ENCODE results near the gene UNC5CL. TPM values are rescaled to one million over a fixed set of nuclear protein-coding genes. Genes with fewer than 3 reads are reported as not detected.

UNC5CL gene
- total and polyA plus RNA-seq, 2 donors (not counting 1 experiment from before 2014, with no cell fraction given) = 4.5 to 4.7 TPM

GRCh38 chr6:40990301-40990700 is 48.7 kb downstream of the UNC5CL start:
- ATAC-seq (ENCODE audit: low read depth) = no peak
- Histone ChIP-seq H4K20me1 (ENCODE audit: control insufficient read depth, insufficient read depth, low read length, poor library complexity, severe bottlenecking) (no peaks in the 10 kb centered on the region), H3K4me2 (replicated peaks; ENCODE audit: low read depth, low read length, poor library complexity, severe bottlenecking) (no peak overlapping the region), H3K9ac (ENCODE audit: low read length) (no peak overlapping the region), H3K27ac (ENCODE audit: low read length in 2 of 2) (no peak overlapping the region), H3K79me2 (ENCODE audit: control insufficient read depth, insufficient read depth, low read length) (no peaks in the 10 kb centered on the region), H3K27me3 (replicated peaks in 1 of 4; ENCODE audit: control extremely low read depth in 1 of 4, control insufficient read depth in 3 of 4, insufficient read depth in 4 of 4, low read length in 3 of 4) (peaks cover 0 to 21% (median 5%) of the 10 kb centered on the region in 4 experiments), H3K4me3 (ENCODE audit: control extremely low read depth in 1 of 5, extremely low read depth in 1 of 5, insufficient read depth in 1 of 5, low read depth in 2 of 5, low read length in 4 of 5) (no peak overlapping the region), H2AFZ (ENCODE audit: insufficient read depth, low read depth, low read length, poor library complexity, severe bottlenecking) (no peak overlapping the region), H3K36me3 (replicated peaks in 1 of 2; ENCODE audit: control extremely low read depth in 1 of 2, control insufficient read depth in 1 of 2, extremely low read depth in 1 of 2, insufficient read depth in 2 of 2, low read length in 1 of 2) (no peaks in the 10 kb centered on the region), H3K9me3 (ENCODE audit: control extremely low read depth in 1 of 3, control insufficient read depth in 2 of 3, insufficient read depth in 1 of 3, low read length in 2 of 3) (no peaks in the 10 kb centered on the region), H3K4me1 (ENCODE audit: control insufficient read depth in 2 of 2, insufficient read depth in 2 of 2, low read length in 2 of 2) (no peaks in the 10 kb centered on the region)
- 100% methylated on average over 2 of the region's 4 CpGs for WGBS (ENCODE audit: insufficient coverage)
- POLR2A ChIA-PET = no interaction called here
- H3K27ac Mint-ChIP-seq = no peak overlapping the region
- DNase-seq = no peak
- H3K27me3 Mint-ChIP-seq = peaks cover 57% of the 10 kb centered on the region
- H3K4me3 Mint-ChIP-seq = no peak overlapping the region
- TF ChIP-seq EZH2 (IDR thresholded peaks at IDR 0.05; ENCODE audit: borderline replicate concordance, insufficient read depth, low read depth, low read length, poor library complexity, severe bottlenecking) (no peak), CTCF (IDR thresholded peaks at IDR 0.05) (no peak)
- H3K9me3 Mint-ChIP-seq (ENCODE audit: insufficient read depth) = no peaks in the 10 kb centered on the region
- intact Hi-C loops (cut with micrococcal nuclease) = no loop called here
- CTCF ChIA-PET = interaction anchor here (1.1 kb wide), 1 partner anchor 10 kb away, joined by 3 read pairs; no protein-coding TSS in a partner anchor
- H3K4me1 Mint-ChIP-seq = no peaks in the 10 kb centered on the region

- H3K79me2 ChIP-seq (ENCODE audit: control insufficient read depth, insufficient read depth, low read length) = no peaks in the 10 kb centered on the region
- H3K9me3 Mint-ChIP-seq (ENCODE audit: insufficient read depth) = no peaks in the 10 kb centered on the region
- no peaks in the 10 kb centered on the region for H3K36me3 ChIP-seq (replicated peaks in 1 of 2; ENCODE audit: control extremely low read depth in 1 of 2, control insufficient read depth in 1 of 2, extremely low read depth in 1 of 2, insufficient read depth in 2 of 2, low read length in 1 of 2)
- H3K4me2 ChIP-seq (replicated peaks; ENCODE audit: low read depth, low read length, poor library complexity, severe bottlenecking) = no peak overlapping the region
- H3K27me3 Mint-ChIP-seq = peaks cover 60% of the 10 kb centered on the region
- no peak overlapping the region for H3K27ac Mint-ChIP-seq
- ATAC-seq (ENCODE audit: low read depth) (no peak), DNase-seq (no peak)
- H2AFZ ChIP-seq (ENCODE audit: insufficient read depth, low read depth, low read length, poor library complexity, severe bottlenecking) = no peak overlapping the region
- H3K9ac ChIP-seq (ENCODE audit: low read length) = no peak overlapping the region
- H3K4me3 ChIP-seq (ENCODE audit: control extremely low read depth in 1 of 5, extremely low read depth in 1 of 5, insufficient read depth in 1 of 5, low read depth in 2 of 5, low read length in 4 of 5) = no peak overlapping the region
- H3K4me1 Mint-ChIP-seq = no peaks in the 10 kb centered on the region
- peaks cover 0 to 20% (median 5%) of the 10 kb centered on the region in 4 experiments for H3K27me3 ChIP-seq (replicated peaks in 1 of 4; ENCODE audit: control extremely low read depth in 1 of 4, control insufficient read depth in 3 of 4, insufficient read depth in 4 of 4, low read length in 3 of 4)
- no peak overlapping the region for H3K4me3 Mint-ChIP-seq
- 74% methylated on average over 10 of the region's 15 CpGs for WGBS (ENCODE audit: insufficient coverage)
- no peaks in the 10 kb centered on the region for H3K4me1 ChIP-seq (ENCODE audit: control insufficient read depth in 2 of 2, insufficient read depth in 2 of 2, low read length in 2 of 2)
- POLR2A ChIA-PET = no interaction called here
- H3K9me3 ChIP-seq (ENCODE audit: control extremely low read depth in 1 of 3, control insufficient read depth in 2 of 3, insufficient read depth in 1 of 3, low read length in 2 of 3) = no peaks in the 10 kb centered on the region
- no peaks in the 10 kb centered on the region for H4K20me1 ChIP-seq (ENCODE audit: control insufficient read depth, insufficient read depth, low read length, poor library complexity, severe bottlenecking)
- intact Hi-C loops (cut with micrococcal nuclease) = no loop called here
- no peak overlapping the region for H3K27ac ChIP-seq (ENCODE audit: low read length in 2 of 2)
- TF ChIP-seq EZH2 (IDR thresholded peaks at IDR 0.05; ENCODE audit: borderline replicate concordance, insufficient read depth, low read depth, low read length, poor library complexity, severe bottlenecking) (no peak), CTCF (IDR thresholded peaks at IDR 0.05) (no peak)
- CTCF ChIA-PET = interaction anchor here (1.1 kb wide), 1 partner anchor 11 kb away, joined by 3 read pairs; no protein-coding TSS in a partner anchor
Measured at GRCh38 chr6:40989204-40990169, 49.5 kb downstream of the UNC5CL start.
